MM.1S (cell line): Measurements from ENCODE around the gene SEC24D.

Experiments used
- DNase-seq: peaks from one replicate; pipeline ENCODE4 v3.0.0-alpha.2; 2015
- H2AFZ ChIP-seq: fragments of 300-600 bp; sonication (generic); 2 replicates; pipeline ENCODE4 v1.6.0; 2016; ENCODE audit warnings: antibody characterized with exemption, low read length
- H3F3A ChIP-seq: fragments of 300-600 bp; sonication (generic); 2 replicates; pipeline ENCODE4 v1.6.1; 2016; ENCODE audit warnings: mild to moderate bottlenecking, antibody characterized with exemption, low read length, moderate library complexity, mixed read lengths; ENCODE audit not compliant: insufficient read depth
- H3K27ac ChIP-seq: fragments of 300-600 bp; sonication (generic); 2 replicates; pipeline ENCODE4 v1.5.1; 2016; ENCODE audit warnings: mild to moderate bottlenecking, low read length
- H3K27me3 ChIP-seq: fragments of 300-600 bp; sonication (generic); replicated peaks from 2 replicates; pipeline ENCODE4 v1.6.0; 2016; ENCODE audit warnings: low read length; ENCODE audit not compliant: insufficient read depth
- H3K36me3 ChIP-seq: fragments of 300-600 bp; sonication (generic); replicated peaks from 2 replicates; pipeline ENCODE4 v1.6.1; 2016; ENCODE audit warnings: mild to moderate bottlenecking, low read length, mixed read lengths; ENCODE audit not compliant: insufficient read depth
- H3K4me1 ChIP-seq: fragments of 300-600 bp; sonication (generic); 2 replicates; pipeline ENCODE4 v1.6.1; 2016; ENCODE audit warnings: low read length, mixed read lengths
- H3K4me2 ChIP-seq: fragments of 300-600 bp; sonication (generic); 2 replicates; pipeline ENCODE4 v1.6.0; 2016; ENCODE audit warnings: low read depth, low read length
- H3K4me3 ChIP-seq: fragments of 300-600 bp; sonication (generic); 2 replicates; pipeline ENCODE4 v1.5.1; 2016; ENCODE audit warnings: low read length, mixed read lengths
- H3K79me2 ChIP-seq: fragments of 300-600 bp; sonication (generic); 2 replicates; pipeline ENCODE4 v1.6.1; 2016; ENCODE audit warnings: mixed run types, low read length, mixed read lengths
- H3K9ac ChIP-seq: fragments of 300-600 bp; sonication (generic); 2 replicates; pipeline ENCODE4 v1.6.1; 2016; ENCODE audit warnings: low read length, mixed read lengths
- H3K9me2 ChIP-seq: fragments of 300-600 bp; sonication (generic); replicated peaks from 2 replicates; pipeline ENCODE4 v1.6.1; 2016; ENCODE audit warnings: mild to moderate bottlenecking, low read length, mixed read lengths; ENCODE audit not compliant: insufficient read depth
- H3K9me3 ChIP-seq: fragments of 300-600 bp; sonication (generic); replicated peaks from 2 replicates; pipeline ENCODE4 v1.6.1; 2016; ENCODE audit warnings: mild to moderate bottlenecking, low read length, mixed read lengths; ENCODE audit not compliant: insufficient read depth
- H4K20me1 ChIP-seq: fragments of 300-600 bp; sonication (generic); 2 replicates; pipeline ENCODE4 v1.6.1; 2016; ENCODE audit warnings: mild to moderate bottlenecking, low read length, moderate library complexity, mixed read lengths; ENCODE audit not compliant: insufficient read depth
- EZH2 ChIP-seq: fragments of 300-600 bp; sonication (generic); optimal IDR thresholded peaks from 2 replicates; pipeline ENCODE3; 2017; ENCODE audit warnings: low read depth, mild to moderate bottlenecking, antibody characterized with exemption, low read length, mixed read lengths
- EZH2phosphoT487 ChIP-seq: fragments of 300-600 bp; sonication (generic); IDR thresholded peaks from 2 replicates; pipeline ENCODE4 v1.6.1; 2018; ENCODE audit warnings: antibody characterized with exemption, low read length
- TF ChIP-seq, protein P1 (sequence below): fragments of 300-600 bp; sonication (generic); IDR thresholded peaks from 2 replicates; pipeline ENCODE4 v1.5.1; 2016; ENCODE audit warnings: antibody characterized with exemption, low read length, mixed read lengths

The SEC24D gene

GRCh38 chr4:118813561-118813960 lies 22.4 kb downstream of the SEC24D start:
- no peak for DNase-seq
- no peak overlapping the region for H3K27ac ChIP-seq
- H3K4me1 ChIP-seq = no peaks in the 10 kb centered on the region
- H3F3A ChIP-seq = no peaks in the 10 kb centered on the region
- no peaks in the 10 kb centered on the region for H3K9me3 ChIP-seq
- no peak overlapping the region for H3K4me3 ChIP-seq
- no peak overlapping the region for H2AFZ ChIP-seq
- no peaks in the 10 kb centered on the region for H3K9me2 ChIP-seq
- H3K4me2 ChIP-seq = no peak overlapping the region
- H3K9ac ChIP-seq = no peak overlapping the region
- no peak for TF ChIP-seq EZH2
- TF ChIP-seq, protein P1, sequence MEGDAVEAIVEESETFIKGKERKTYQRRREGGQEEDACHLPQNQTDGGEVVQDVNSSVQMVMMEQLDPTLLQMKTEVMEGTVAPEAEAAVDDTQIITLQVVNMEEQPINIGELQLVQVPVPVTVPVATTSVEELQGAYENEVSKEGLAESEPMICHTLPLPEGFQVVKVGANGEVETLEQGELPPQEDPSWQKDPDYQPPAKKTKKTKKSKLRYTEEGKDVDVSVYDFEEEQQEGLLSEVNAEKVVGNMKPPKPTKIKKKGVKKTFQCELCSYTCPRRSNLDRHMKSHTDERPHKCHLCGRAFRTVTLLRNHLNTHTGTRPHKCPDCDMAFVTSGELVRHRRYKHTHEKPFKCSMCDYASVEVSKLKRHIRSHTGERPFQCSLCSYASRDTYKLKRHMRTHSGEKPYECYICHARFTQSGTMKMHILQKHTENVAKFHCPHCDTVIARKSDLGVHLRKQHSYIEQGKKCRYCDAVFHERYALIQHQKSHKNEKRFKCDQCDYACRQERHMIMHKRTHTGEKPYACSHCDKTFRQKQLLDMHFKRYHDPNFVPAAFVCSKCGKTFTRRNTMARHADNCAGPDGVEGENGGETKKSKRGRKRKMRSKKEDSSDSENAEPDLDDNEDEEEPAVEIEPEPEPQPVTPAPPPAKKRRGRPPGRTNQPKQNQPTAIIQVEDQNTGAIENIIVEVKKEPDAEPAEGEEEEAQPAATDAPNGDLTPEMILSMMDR = no peak
- no peaks in the 10 kb centered on the region for H4K20me1 ChIP-seq
- peaks cover 8% of the 10 kb centered on the region; the same call in 1 of the 2 replicates for H3K36me3 ChIP-seq
- H3K27me3 ChIP-seq = no peaks in the 10 kb centered on the region
- H3K79me2 ChIP-seq = peaks cover 27% of the 10 kb centered on the region

DNA sequence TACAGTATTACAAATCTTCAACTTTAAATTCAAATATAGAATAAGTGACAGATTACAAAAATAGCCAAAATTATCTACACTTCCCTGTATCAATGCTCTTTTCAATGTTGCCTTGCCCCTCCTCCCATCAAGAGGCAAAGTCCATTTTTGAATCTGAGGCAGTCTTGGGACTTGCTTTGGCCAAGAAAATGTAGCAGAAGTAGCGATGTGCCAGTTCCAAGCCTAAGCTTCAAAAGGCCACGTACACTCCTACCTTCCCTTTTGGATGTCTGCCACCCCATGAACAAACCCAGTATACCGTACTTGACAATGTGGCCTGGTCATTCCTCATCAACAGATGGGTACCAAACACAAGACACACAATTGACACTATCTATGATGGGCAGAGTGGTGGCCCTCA lies 24.1 kb downstream of the SEC24D start:
- Histone ChIP-seq H3K9me2 (no peaks in the 10 kb centered on the region), H3K4me2 (no peak overlapping the region), H3K27me3 (no peaks in the 10 kb centered on the region), H3K4me3 (no peak overlapping the region), H2AFZ (no peak overlapping the region), H3F3A (no peaks in the 10 kb centered on the region), H3K79me2 (peaks cover 10% of the 10 kb centered on the region), H4K20me1 (no peaks in the 10 kb centered on the region), H3K36me3 (peaks cover 8% of the 10 kb centered on the region; the same call in 1 of the 2 replicates), H3K4me1 (no peaks in the 10 kb centered on the region), H3K27ac (no peak overlapping the region), H3K9ac (no peak overlapping the region), H3K9me3 (no peaks in the 10 kb centered on the region)
- no peak for DNase-seq
- TF ChIP-seq EZH2phosphoT487 (no peak), EZH2 (no peak)
- TF ChIP-seq, protein P1 = no peak

GRCh38 chr4:118810991-118811764 lies 24.7 kb downstream of the SEC24D start:
- H3K4me2 ChIP-seq = no peak overlapping the region
- peaks cover 8% of the 10 kb centered on the region; the same call in 1 of the 2 replicates for H3K36me3 ChIP-seq
- H3K9ac ChIP-seq = no peak overlapping the region
- TF ChIP-seq EZH2phosphoT487 (no peak), EZH2 (no peak)
- TF ChIP-seq, protein P1 = no peak
- no peak overlapping the region for H3K27ac ChIP-seq
- H3F3A ChIP-seq = no peaks in the 10 kb centered on the region
- no peak for DNase-seq
- H3K79me2 ChIP-seq = peaks cover 4% of the 10 kb centered on the region; the same call in 1 of the 2 replicates
- no peaks in the 10 kb centered on the region for H3K27me3 ChIP-seq
- H2AFZ ChIP-seq = no peak overlapping the region
- no peaks in the 10 kb centered on the region for H4K20me1 ChIP-seq
- H3K9me2 ChIP-seq = no peaks in the 10 kb centered on the region
- H3K4me3 ChIP-seq = no peak overlapping the region
- H3K9me3 ChIP-seq = no peaks in the 10 kb centered on the region
- no peaks in the 10 kb centered on the region for H3K4me1 ChIP-seq
